NCI-H1417 (cell line): ENCODE results near the gene PAEP.

Experiments
- DNase-seq, 3 experiments: peaks; one replicate each; lab custom pipeline; 2025; lab: John Stamatoyannopoulos, UW

The PAEP gene

GRCh38 chr9:135615666-135616618 lies 54.4 kb downstream of the PAEP start:
- no peak for DNase-seq
